WTC11 (cell line): ENCODE data around the gene GPR176. TPM values are rescaled to one million over a fixed set of nuclear protein-coding genes. Genes with fewer than 3 reads are reported as not detected.
A peak's percentile ranks its signal among the peaks of the same experiment; 100 is the strongest.

Source experiments
- ATAC-seq: fragments of 200-7000 bp; cut with Tn5 transposase; 2 replicates; pipeline ENCODE4 v1.10.0; 2021; ENCODE audit warnings: mild to moderate bottlenecking, moderate library complexity
- CTCF ChIA-PET: fragments of 300-600 bp; sonication (Branson Sonifier 250); formaldehyde crosslinking; loops from one replicate; lab custom pipeline; 2021; ENCODE audit warnings: antibody characterized with exemption; lab: Charles Lee
- POLR2A ChIA-PET: fragments of 350-600 bp; sonication (Branson Sonifier 250); formaldehyde crosslinking; loops from one replicate; lab custom pipeline; 2021; ENCODE audit warnings: antibody characterized with exemption; lab: Charles Lee
- DNase-seq: peaks from one replicate; pipeline ENCODE4 v3.0.0; 2021; ENCODE audit warnings: low spot score
- H3K27ac Mint-ChIP-seq: 2 replicates; pipeline ENCODE4 v1.8.0; 2021; ENCODE audit warnings: mixed read lengths
- H3K27me3 Mint-ChIP-seq: 2 replicates; pipeline ENCODE4 v1.8.0; 2021; ENCODE audit warnings: low read depth, mild to moderate bottlenecking, moderate library complexity, mixed read lengths
- H3K36me3 Mint-ChIP-seq: 2 replicates; pipeline ENCODE4 v1.8.0; 2021; ENCODE audit warnings: mixed read lengths
- H3K4me1 Mint-ChIP-seq: 2 replicates; pipeline ENCODE4 v1.8.0; 2022; ENCODE audit warnings: mixed read lengths
- H3K4me3 Mint-ChIP-seq: 2 replicates; pipeline ENCODE4 v1.8.0; 2021; ENCODE audit warnings: mild to moderate bottlenecking, moderate library complexity, mixed read lengths
- H3K9me3 Mint-ChIP-seq: 2 replicates; pipeline ENCODE4 v1.8.0; 2021; ENCODE audit warnings: mixed read lengths
- ATF1 ChIP-seq: sonication (generic); formaldehyde crosslinking; IDR thresholded peaks from 2 replicates; pipeline ENCODE4 v1.8.1; 2023; ENCODE audit warnings: mild to moderate bottlenecking, moderate library complexity, missing genetic modification reagents
- ATF2 ChIP-seq: sonication (generic); formaldehyde crosslinking; IDR thresholded peaks from 2 replicates; pipeline ENCODE4 v1.8.1; 2022; ENCODE audit warnings: low read depth, missing genetic modification reagents, borderline replicate concordance
- CREM ChIP-seq: sonication (generic); formaldehyde crosslinking; IDR thresholded peaks from 2 replicates; pipeline ENCODE4 v1.8.1; 2022; ENCODE audit warnings: mild to moderate bottlenecking, missing genetic modification reagents, moderate library complexity
- ELF4 ChIP-seq: sonication (generic); formaldehyde crosslinking; IDR thresholded peaks from 2 replicates; pipeline ENCODE4 v1.8.1; 2022; ENCODE audit warnings: low read depth, mild to moderate bottlenecking, moderate library complexity, missing genetic modification reagents
- GABPB1 ChIP-seq: sonication (generic); formaldehyde crosslinking; IDR thresholded peaks from 2 replicates; pipeline ENCODE4 v1.8.1; 2023; ENCODE audit warnings: mild to moderate bottlenecking, missing genetic modification reagents
- GRHL2 ChIP-seq: fragments of 250-450 bp; sonication (Bioruptor Pico); IDR thresholded peaks from 2 replicates; pipeline ENCODE4 v1.8.0; 2022; ENCODE audit warnings: mild to moderate bottlenecking, moderate library complexity; ENCODE audit not compliant: insufficient replicate concordance, severe bottlenecking
- GTF2I ChIP-seq: fragments of 250-450 bp; sonication (Bioruptor Pico); conservative IDR thresholded peaks from 2 replicates; pipeline ENCODE4 v1.4.0; 2021; ENCODE audit warnings: mild to moderate bottlenecking
- MXD4 ChIP-seq: fragments of 250-450 bp; sonication (Bioruptor Pico); IDR thresholded peaks from 2 replicates; pipeline ENCODE4 v1.8.0; 2021; ENCODE audit warnings: mild to moderate bottlenecking, moderate library complexity, borderline replicate concordance
- MYBL2 ChIP-seq: sonication (generic); formaldehyde crosslinking; IDR thresholded peaks from 2 replicates; pipeline ENCODE4 v1.8.1; 2023; ENCODE audit warnings: mild to moderate bottlenecking, moderate library complexity, missing genetic modification reagents
- NFATC4 ChIP-seq: fragments of 250-450 bp; sonication (Bioruptor Pico); IDR thresholded peaks from 2 replicates; pipeline ENCODE4 v1.9.0; 2021; ENCODE audit warnings: mild to moderate bottlenecking
- NR1H2 ChIP-seq: sonication (generic); formaldehyde crosslinking; IDR thresholded peaks from 2 replicates; pipeline ENCODE4 v1.9.0; 2021; ENCODE audit warnings: mild to moderate bottlenecking, moderate library complexity, missing genetic modification reagents
- PRRX2 ChIP-seq: fragments of 250-450 bp; sonication (Bioruptor Pico); IDR thresholded peaks from 2 replicates; pipeline ENCODE4 v1.8.0; 2021; ENCODE audit warnings: mild to moderate bottlenecking
- RELA ChIP-seq: sonication (generic); formaldehyde crosslinking; IDR thresholded peaks from 2 replicates; pipeline ENCODE4 v1.8.1; 2022; ENCODE audit warnings: missing genetic modification reagents, mild to moderate bottlenecking, borderline replicate concordance
- SMAD3 ChIP-seq: sonication (generic); formaldehyde crosslinking; IDR thresholded peaks from 2 replicates; pipeline ENCODE4 v1.8.0; 2022; ENCODE audit warnings: missing genetic modification reagents, mild to moderate bottlenecking, borderline replicate concordance
- ZBTB21 ChIP-seq: sonication (generic); formaldehyde crosslinking; IDR thresholded peaks from 2 replicates; pipeline ENCODE4 v1.8.1; 2023; ENCODE audit warnings: mild to moderate bottlenecking, missing genetic modification reagents, borderline replicate concordance
- total RNA-seq: library from RNA; stranded (reverse); gene quantifications from 3 replicates; pipeline ENCODE4 v1.2.3, GENCODE V29; 2021
- TF ChIP-seq, protein P1 (sequence below): fragments of 250-450 bp; sonication (Bioruptor Pico); conservative IDR thresholded peaks from 2 replicates; pipeline ENCODE4 v1.9.0; 2021; ENCODE audit warnings: mild to moderate bottlenecking
- TF ChIP-seq, protein P2 (sequence below): sonication (generic); formaldehyde crosslinking; IDR thresholded peaks from 2 replicates; pipeline ENCODE4 v1.8.0; 2022; ENCODE audit warnings: missing genetic modification reagents
- TF ChIP-seq, protein P3 (sequence below): sonication (generic); formaldehyde crosslinking; IDR thresholded peaks from 2 replicates; pipeline ENCODE4 v1.8.0; 2023; ENCODE audit warnings: mild to moderate bottlenecking, missing genetic modification reagents

GPR176 gene
- total RNA-seq, 1 experiment from 2014 or later: 117 TPM

- TF ChIP-seq, protein P1, sequence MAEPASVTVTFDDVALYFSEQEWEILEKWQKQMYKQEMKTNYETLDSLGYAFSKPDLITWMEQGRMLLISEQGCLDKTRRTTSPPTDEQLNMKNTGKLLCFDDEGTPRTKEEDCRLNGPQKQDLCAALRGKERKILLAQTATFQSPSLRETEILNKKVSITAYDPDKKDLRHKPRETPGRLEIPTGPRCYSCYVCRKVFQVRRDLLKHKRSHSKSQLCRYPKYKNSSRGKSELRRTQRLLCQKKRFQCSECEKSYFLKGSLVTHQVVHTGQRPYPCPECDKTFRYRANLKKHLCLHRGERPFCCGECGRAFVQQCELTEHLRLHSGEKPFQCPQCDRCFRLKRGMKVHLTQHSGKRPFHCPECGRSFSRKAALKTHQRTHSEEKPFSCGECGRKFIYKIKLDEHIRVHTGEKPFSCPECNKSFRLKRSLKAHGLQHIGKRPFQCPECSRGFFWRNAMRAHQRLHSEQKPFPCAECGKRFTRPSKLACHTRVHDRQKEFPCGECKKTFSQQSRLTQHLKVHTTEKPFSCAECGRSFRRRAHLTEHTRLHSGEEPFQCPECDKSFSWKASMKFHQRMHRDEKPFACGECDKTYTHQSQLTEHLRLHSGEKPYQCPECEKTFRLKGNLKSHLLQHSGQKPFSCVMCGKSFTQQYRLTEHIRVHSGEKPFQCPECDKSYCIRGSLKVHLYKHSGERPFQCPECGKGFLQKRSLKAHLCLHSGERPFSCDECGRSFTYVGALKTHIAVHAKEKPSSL (CRISPR knock-in tag): no peak
- no peak for TF ChIP-seq GRHL2 (CRISPR knock-in tag)
- TF ChIP-seq, protein P2, sequence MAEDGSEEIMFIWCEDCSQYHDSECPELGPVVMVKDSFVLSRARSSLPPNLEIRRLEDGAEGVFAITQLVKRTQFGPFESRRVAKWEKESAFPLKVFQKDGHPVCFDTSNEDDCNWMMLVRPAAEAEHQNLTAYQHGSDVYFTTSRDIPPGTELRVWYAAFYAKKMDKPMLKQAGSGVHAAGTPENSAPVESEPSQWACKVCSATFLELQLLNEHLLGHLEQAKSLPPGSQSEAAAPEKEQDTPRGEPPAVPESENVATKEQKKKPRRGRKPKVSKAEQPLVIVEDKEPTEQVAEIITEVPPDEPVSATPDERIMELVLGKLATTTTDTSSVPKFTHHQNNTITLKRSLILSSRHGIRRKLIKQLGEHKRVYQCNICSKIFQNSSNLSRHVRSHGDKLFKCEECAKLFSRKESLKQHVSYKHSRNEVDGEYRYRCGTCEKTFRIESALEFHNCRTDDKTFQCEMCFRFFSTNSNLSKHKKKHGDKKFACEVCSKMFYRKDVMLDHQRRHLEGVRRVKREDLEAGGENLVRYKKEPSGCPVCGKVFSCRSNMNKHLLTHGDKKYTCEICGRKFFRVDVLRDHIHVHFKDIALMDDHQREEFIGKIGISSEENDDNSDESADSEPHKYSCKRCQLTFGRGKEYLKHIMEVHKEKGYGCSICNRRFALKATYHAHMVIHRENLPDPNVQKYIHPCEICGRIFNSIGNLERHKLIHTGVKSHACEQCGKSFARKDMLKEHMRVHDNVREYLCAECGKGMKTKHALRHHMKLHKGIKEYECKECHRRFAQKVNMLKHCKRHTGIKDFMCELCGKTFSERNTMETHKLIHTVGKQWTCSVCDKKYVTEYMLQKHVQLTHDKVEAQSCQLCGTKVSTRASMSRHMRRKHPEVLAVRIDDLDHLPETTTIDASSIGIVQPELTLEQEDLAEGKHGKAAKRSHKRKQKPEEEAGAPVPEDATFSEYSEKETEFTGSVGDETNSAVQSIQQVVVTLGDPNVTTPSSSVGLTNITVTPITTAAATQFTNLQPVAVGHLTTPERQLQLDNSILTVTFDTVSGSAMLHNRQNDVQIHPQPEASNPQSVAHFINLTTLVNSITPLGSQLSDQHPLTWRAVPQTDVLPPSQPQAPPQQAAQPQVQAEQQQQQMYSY (CRISPR knock-in tag): no peak
- no peak for TF ChIP-seq RELA (CRISPR knock-in tag)
- TF ChIP-seq ATF2 (CRISPR knock-in tag): no peak
- TF ChIP-seq GTF2I: no peak
- TF ChIP-seq PRRX2 (CRISPR knock-in tag): no peak
- TF ChIP-seq GABPB1: no peak
- TF ChIP-seq CREM (CRISPR knock-in tag): no peak
- TF ChIP-seq, protein P3, sequence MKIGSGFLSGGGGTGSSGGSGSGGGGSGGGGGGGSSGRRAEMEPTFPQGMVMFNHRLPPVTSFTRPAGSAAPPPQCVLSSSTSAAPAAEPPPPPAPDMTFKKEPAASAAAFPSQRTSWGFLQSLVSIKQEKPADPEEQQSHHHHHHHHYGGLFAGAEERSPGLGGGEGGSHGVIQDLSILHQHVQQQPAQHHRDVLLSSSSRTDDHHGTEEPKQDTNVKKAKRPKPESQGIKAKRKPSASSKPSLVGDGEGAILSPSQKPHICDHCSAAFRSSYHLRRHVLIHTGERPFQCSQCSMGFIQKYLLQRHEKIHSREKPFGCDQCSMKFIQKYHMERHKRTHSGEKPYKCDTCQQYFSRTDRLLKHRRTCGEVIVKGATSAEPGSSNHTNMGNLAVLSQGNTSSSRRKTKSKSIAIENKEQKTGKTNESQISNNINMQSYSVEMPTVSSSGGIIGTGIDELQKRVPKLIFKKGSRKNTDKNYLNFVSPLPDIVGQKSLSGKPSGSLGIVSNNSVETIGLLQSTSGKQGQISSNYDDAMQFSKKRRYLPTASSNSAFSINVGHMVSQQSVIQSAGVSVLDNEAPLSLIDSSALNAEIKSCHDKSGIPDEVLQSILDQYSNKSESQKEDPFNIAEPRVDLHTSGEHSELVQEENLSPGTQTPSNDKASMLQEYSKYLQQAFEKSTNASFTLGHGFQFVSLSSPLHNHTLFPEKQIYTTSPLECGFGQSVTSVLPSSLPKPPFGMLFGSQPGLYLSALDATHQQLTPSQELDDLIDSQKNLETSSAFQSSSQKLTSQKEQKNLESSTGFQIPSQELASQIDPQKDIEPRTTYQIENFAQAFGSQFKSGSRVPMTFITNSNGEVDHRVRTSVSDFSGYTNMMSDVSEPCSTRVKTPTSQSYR: no peak
- no peak for TF ChIP-seq NFATC4
- no peak for TF ChIP-seq ZBTB21
- TF ChIP-seq, all 79 proteins: peak for 0
These were observed 50.8 kb downstream of the GPR176 start (continued) for GRCh38 chr15:39869254-39869653.

- DNase-seq: no peak
- Mint-ChIP-seq H3K36me3 (peaks cover 3% of the 10 kb centered on the region; the same call in 1 of the 2 replicates), H3K4me1 (peaks cover 70% of the 10 kb centered on the region), H3K9me3 (no peaks in the 10 kb centered on the region), H3K27ac (no peak overlapping the region), H3K27me3 (no peaks in the 10 kb centered on the region), H3K4me3 (no peak overlapping the region)
- ATAC-seq: no peak
- ChIA-PET CTCF (no interaction called here), POLR2A (no interaction called here)
- no peak for TF ChIP-seq MYBL2 (CRISPR knock-in tag)
These were observed 51.7 kb downstream of the GPR176 start for GRCh38 chr15:39868396-39868795.

GRCh38 chr15:39864116-39864515 lies 56.0 kb downstream of the GPR176 start:
- ChIA-PET POLR2A (interaction anchor here (0.6 kb wide), 1 partner anchor 61 kb away, joined by 8 read pairs; no protein-coding TSS in a partner anchor), CTCF (no interaction called here)
- TF ChIP-seq ATF1 (CRISPR knock-in tag) (no peak), MXD4 (CRISPR knock-in tag) (no peak), NR1H2 (CRISPR knock-in tag) (no peak), SMAD3 (CRISPR knock-in tag) (no peak), ELF4 (CRISPR knock-in tag) (no peak)
- H3K36me3 Mint-ChIP-seq: peaks cover 22% of the 10 kb centered on the region
- DNase-seq (no peak), ATAC-seq (no peak)
- H3K27ac Mint-ChIP-seq: peak overlapping the region; percentile 29; the same call in 1 of the 2 replicates
- peaks cover 7% of the 10 kb centered on the region for H3K9me3 Mint-ChIP-seq
- H3K27me3 Mint-ChIP-seq: no peaks in the 10 kb centered on the region
- no peak overlapping the region for H3K4me3 Mint-ChIP-seq
- peaks cover 60% of the 10 kb centered on the region for H3K4me1 Mint-ChIP-seq
